ENCODE results near the gene UNC13A. TPM values are rescaled to one million over a fixed set of nuclear protein-coding genes. Genes with fewer than 3 reads are reported as not detected.

Gene UNC13A
- total RNA-seq, 4 donors from 2014 or later = under 0.01 to 0.40 (median 0.15) TPM

DNA sequence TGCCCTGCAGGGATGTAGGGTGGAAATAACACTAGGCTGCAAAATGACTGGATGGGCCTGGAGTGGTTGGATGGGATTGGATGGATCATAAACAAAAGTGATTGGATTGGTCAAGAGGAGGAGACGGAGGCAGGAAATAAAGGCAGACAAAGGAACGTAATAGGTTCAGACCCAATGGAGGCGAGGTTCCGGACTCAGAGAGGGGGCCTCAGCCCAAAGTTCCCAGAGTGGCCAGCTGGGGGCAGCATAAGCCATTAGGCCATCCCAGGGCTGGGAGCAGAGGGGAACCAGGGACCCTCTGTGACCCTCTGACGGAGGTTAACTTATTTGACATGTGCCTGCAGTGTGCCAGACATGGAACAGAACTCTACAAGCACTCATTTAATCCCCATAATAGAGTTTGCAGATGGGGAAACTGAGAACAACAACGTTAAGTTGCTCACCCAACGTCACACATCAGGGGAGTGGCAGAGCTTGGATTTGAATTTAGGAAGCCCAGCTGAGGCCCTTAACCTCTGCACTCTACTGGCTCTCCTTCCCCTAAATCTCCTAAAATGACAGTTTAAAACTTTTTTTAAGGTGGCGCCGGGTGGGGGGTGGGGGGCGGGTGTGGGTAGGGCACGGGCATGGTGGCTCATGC, 15.8 kb upstream of the UNC13A start:
- peaks cover 70% of the 10 kb centered on the region for H3K27me3 ChIP-seq
- H3K27ac ChIP-seq = no peak overlapping the region
- no peak overlapping the region for H3K4me3 ChIP-seq
- H3K4me1 ChIP-seq = no peaks in the 10 kb centered on the region
- no peaks in the 10 kb centered on the region for H3K36me3 ChIP-seq
- WGBS, 2 donors (ENCODE audit: low coverage in 1 of 2) = 14 to 32% methylated on average over 4 to 7 of the region's 11 CpGs
- ATAC-seq = no peak
- TF ChIP-seq EP300 (IDR thresholded peaks at IDR 0.05) (no peak), POLR2AphosphoS5 (IDR thresholded peaks at IDR 0.05) (no peak), POLR2A (IDR thresholded peaks at IDR 0.05) (no peak)
- TF ChIP-seq, protein P1, sequence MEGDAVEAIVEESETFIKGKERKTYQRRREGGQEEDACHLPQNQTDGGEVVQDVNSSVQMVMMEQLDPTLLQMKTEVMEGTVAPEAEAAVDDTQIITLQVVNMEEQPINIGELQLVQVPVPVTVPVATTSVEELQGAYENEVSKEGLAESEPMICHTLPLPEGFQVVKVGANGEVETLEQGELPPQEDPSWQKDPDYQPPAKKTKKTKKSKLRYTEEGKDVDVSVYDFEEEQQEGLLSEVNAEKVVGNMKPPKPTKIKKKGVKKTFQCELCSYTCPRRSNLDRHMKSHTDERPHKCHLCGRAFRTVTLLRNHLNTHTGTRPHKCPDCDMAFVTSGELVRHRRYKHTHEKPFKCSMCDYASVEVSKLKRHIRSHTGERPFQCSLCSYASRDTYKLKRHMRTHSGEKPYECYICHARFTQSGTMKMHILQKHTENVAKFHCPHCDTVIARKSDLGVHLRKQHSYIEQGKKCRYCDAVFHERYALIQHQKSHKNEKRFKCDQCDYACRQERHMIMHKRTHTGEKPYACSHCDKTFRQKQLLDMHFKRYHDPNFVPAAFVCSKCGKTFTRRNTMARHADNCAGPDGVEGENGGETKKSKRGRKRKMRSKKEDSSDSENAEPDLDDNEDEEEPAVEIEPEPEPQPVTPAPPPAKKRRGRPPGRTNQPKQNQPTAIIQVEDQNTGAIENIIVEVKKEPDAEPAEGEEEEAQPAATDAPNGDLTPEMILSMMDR (IDR thresholded peaks at IDR 0.05) = peak in 3 of 4 experiments; percentile 61 to 84 (median 65)
- no peaks in the 10 kb centered on the region for H3K9me3 ChIP-seq

DNA sequence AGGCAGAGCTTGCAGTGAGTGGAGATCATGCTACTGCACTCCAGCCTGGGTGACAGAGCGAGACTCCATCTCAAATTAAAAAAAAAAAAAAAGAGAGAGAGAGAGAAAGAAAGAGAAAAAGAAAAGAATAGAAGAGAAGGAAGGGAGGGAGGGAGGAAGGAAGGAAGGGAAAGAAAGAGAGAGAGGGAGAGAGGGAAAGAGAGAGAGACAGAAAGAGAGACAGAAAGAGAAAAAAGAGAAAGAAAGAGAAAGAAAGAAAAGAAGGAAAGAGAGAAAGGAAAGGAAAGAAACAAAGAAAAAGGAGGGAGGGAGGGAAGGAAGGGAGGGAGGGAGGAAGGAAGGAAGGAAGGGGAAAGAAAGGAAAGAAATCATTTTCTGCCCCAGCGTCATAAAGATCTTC, 7.0 kb upstream of the UNC13A start:
- no peak overlapping the region for H3K4me3 ChIP-seq

DNA sequence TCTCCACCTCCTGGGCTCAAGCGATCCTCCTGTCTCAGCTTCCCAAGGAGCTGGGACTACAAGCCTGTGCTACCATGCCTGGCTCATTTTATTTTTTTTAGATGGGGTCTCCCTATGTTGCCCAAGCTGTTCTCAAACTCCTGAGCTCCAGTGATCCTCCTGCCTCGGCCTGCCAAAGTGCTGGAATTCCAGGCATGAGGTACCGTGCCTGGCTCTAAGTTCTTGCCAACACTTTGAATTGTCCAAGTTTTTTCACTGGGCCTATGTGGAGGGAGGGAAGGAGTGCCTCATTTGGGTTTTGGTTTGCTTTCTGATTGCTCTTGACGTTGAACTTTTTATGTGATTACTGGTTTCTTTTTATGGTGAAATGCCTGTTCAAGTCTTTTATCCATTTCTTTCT, 4.4 kb upstream of the UNC13A start:
- no peak overlapping the region for H3K4me3 ChIP-seq
- no peaks in the 10 kb centered on the region for H3K36me3 ChIP-seq
- H3K9me3 ChIP-seq = no peaks in the 10 kb centered on the region
- peaks cover 90% of the 10 kb centered on the region for H3K27me3 ChIP-seq
- H3K4me1 ChIP-seq = peaks cover 0 to 11% (median 5%) of the 10 kb centered on the region in 3 donors
- H3K27ac ChIP-seq = no peak overlapping the region
- ATAC-seq = no peak
- TF ChIP-seq POLR2A (IDR thresholded peaks at IDR 0.05) = no peak
- TF ChIP-seq EP300 (IDR thresholded peaks at IDR 0.05) = no peak
- TF ChIP-seq, protein P1 (IDR thresholded peaks at IDR 0.05) = no peak
- no peak for TF ChIP-seq POLR2AphosphoS5 (IDR thresholded peaks at IDR 0.05)
- WGBS, 2 donors (ENCODE audit: low coverage in 1 of 2) = 66 to 80% methylated on average over 1 to 3 of the region's 4 CpGs

More for the DNA sequence above, 7.0 kb upstream of the UNC13A start:
- peaks cover 88% of the 10 kb centered on the region for H3K27me3 ChIP-seq
- no peak overlapping the region for H3K27ac ChIP-seq
- no peaks in the 10 kb centered on the region for H3K36me3 ChIP-seq
- no peaks in the 10 kb centered on the region for H3K9me3 ChIP-seq
- no peaks in the 10 kb centered on the region for H3K4me1 ChIP-seq
- TF ChIP-seq POLR2AphosphoS5 (IDR thresholded peaks at IDR 0.05) (no peak), POLR2A (IDR thresholded peaks at IDR 0.05) (no peak), EP300 (IDR thresholded peaks at IDR 0.05) (no peak)
- TF ChIP-seq, protein P1 (IDR thresholded peaks at IDR 0.05) = no peak
- ATAC-seq = no peak
- 57 to 67% methylated on average over 1 to 2 of the region's 2 CpGs for WGBS, 2 donors (ENCODE audit: low coverage in 1 of 2)

DNA sequence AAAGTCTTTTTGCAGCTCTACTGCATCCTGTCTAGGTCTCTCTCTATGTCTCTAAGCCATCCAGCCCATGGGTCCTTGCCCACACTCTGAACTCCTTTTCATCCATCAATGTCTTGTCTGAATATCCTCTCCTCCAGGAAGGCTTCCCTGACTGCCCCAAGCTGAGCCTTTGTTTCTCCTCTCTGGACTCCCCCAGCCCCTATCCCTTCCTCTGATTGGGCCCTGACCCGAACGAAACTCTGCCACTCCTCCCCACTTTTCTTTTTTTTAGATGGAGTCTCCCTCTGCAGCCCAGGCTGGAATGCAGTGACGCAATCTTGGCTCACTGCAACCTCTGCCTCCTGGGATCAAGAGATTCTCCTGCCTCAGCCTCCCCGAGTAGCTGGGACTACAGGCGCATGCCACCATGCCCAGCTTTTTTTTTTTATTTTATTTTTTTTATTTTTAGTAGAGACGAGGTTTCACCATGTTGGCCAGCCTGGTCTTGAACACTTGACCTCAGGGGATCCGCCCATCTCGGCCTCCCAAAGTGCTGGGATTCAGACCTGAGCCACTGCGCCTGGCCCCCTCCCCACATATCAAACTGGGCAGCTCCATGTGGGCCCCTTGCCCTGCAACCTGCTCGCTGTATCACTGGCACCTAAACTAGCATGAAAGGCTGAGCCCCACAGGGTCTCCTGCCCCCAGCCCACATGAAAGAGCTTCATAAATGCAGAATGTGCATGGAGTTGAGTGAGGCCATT, 870 bp upstream of the UNC13A start:
- ATAC-seq = no peak

More for the DNA sequence above, 870 bp upstream of the UNC13A start:
- Histone ChIP-seq H3K27me3 (peaks cover 99% of the 10 kb centered on the region), H3K4me3 (no peak overlapping the region), H3K9me3 (no peaks in the 10 kb centered on the region), H3K4me1 (peaks cover 0 to 30% (median 18%) of the 10 kb centered on the region in 3 donors), H3K36me3 (no peaks in the 10 kb centered on the region), H3K27ac (no peak overlapping the region)
- WGBS, 2 donors (ENCODE audit: low coverage in 1 of 2) = 34 to 80% methylated on average over 2 to 4 of the region's 10 CpGs
- TF ChIP-seq EP300 (IDR thresholded peaks at IDR 0.05) = no peak
- no peak for TF ChIP-seq POLR2A (IDR thresholded peaks at IDR 0.05)
- TF ChIP-seq POLR2AphosphoS5 (IDR thresholded peaks at IDR 0.05) = no peak
- TF ChIP-seq, protein P1 (IDR thresholded peaks at IDR 0.05) = no peak

Data from gastroesophageal sphincter (tissue), 4 donors.